Astrocyte (in vitro differentiated cells and primary cell): ENCODE measurements around the gene APOA5. TPM values are rescaled to one million over a fixed set of nuclear protein-coding genes. Genes with fewer than 3 reads are reported as not detected.
"Not testable (repeated sequence)": the region's sequence is repeated elsewhere in the genome, so short reads cannot be mapped to it uniquely, and the experiment has no call there.

Source experiments
- DNase-seq: peaks from one replicate; pipeline ENCODE4 v3.0.0-alpha.2; 2010; ENCODE audit warnings: low read depth
- FAIRE-seq: peaks from 2 replicates; lab custom pipeline; 2011; peaks lifted over from hg19 to GRCh38; lab: Jason Lieb, UNC
- H2AFZ ChIP-seq: 2 replicates; pipeline ENCODE4 v1.6.0; 2012; ENCODE audit warnings: low read depth, low read length, inconsistent platforms
- H3K27ac ChIP-seq: 2 replicates; pipeline ENCODE4 v1.5.1; 2011; ENCODE audit warnings: low read depth, low read length, inconsistent platforms
- H3K27me3 ChIP-seq: 2 replicates; pipeline ENCODE4 v1.6.0; 2011; ENCODE audit warnings: low read length, inconsistent platforms; ENCODE audit not compliant: insufficient read depth
- H3K36me3 ChIP-seq: 2 replicates; pipeline ENCODE4 v1.5.1; 2011; ENCODE audit warnings: low read length, inconsistent platforms; ENCODE audit not compliant: insufficient read depth
- H3K4me1 ChIP-seq: 2 replicates; pipeline ENCODE4 v1.5.1; 2011; ENCODE audit warnings: low read length, inconsistent platforms; ENCODE audit not compliant: insufficient read depth
- H3K4me2 ChIP-seq: 2 replicates; pipeline ENCODE4 v1.6.0; 2012; ENCODE audit warnings: low read length, inconsistent platforms
- H3K4me3 ChIP-seq: 2 replicates; pipeline ENCODE4 v1.5.1; 2011; ENCODE audit warnings: low read depth, mild to moderate bottlenecking, low read length, inconsistent platforms; ENCODE audit not compliant: insufficient read depth
- H3K79me2 ChIP-seq: 2 replicates; pipeline ENCODE4 v1.6.0; 2012; ENCODE audit warnings: mild to moderate bottlenecking, low read length, inconsistent platforms; ENCODE audit not compliant: insufficient read depth
- H3K9ac ChIP-seq: 2 replicates; pipeline ENCODE4 v1.6.0; 2012; ENCODE audit warnings: mild to moderate bottlenecking, low read length, inconsistent platforms
- H3K9me3 ChIP-seq: 2 replicates; pipeline ENCODE4 v1.5.1; 2012; ENCODE audit warnings: low read depth, mild to moderate bottlenecking, low read length, inconsistent platforms; ENCODE audit not compliant: insufficient read depth
- H4K20me1 ChIP-seq: 2 replicates; pipeline ENCODE4 v1.6.0; 2012; ENCODE audit warnings: low read length, inconsistent platforms; ENCODE audit not compliant: insufficient read depth
- H3K27ac Mint-ChIP-seq: one replicate; pipeline ENCODE4 v1.8.0; 2021; ENCODE audit warnings: mild to moderate bottlenecking, mixed read lengths; ENCODE audit not compliant: unreplicated experiment
- H3K27me3 Mint-ChIP-seq: one replicate; pipeline ENCODE4 v1.8.0; 2021; ENCODE audit warnings: low read depth, mixed read lengths; ENCODE audit not compliant: unreplicated experiment
- H3K36me3 Mint-ChIP-seq: one replicate; pipeline ENCODE4 v1.8.0; 2021; ENCODE audit warnings: low read depth, mixed read lengths; ENCODE audit not compliant: unreplicated experiment
- H3K4me1 Mint-ChIP-seq: one replicate; pipeline ENCODE4 v1.8.0; 2021; ENCODE audit warnings: low read depth, mixed read lengths; ENCODE audit not compliant: unreplicated experiment
- H3K4me3 Mint-ChIP-seq: one replicate; pipeline ENCODE4 v1.8.0; 2021; ENCODE audit warnings: mild to moderate bottlenecking, moderate library complexity, mixed read lengths; ENCODE audit not compliant: unreplicated experiment
- H3K9me3 Mint-ChIP-seq: one replicate; pipeline ENCODE4 v1.8.0; 2021; ENCODE audit warnings: mild to moderate bottlenecking, mixed read lengths; ENCODE audit not compliant: unreplicated experiment
- EZH2 ChIP-seq: IDR thresholded peaks from 2 replicates; pipeline ENCODE4 v1.6.1; 2012; ENCODE audit warnings: mild to moderate bottlenecking, low read length, inconsistent platforms; ENCODE audit not compliant: insufficient read depth
- total RNA-seq: library from RNA; stranded (reverse); gene quantifications from 2 replicates; pipeline ENCODE4 v1.2.1, GENCODE V29; 2021
- TF ChIP-seq, protein P1 (sequence below): IDR thresholded peaks from 2 replicates; pipeline ENCODE4 v1.5.1; 2011; ENCODE audit warnings: low read depth, mild to moderate bottlenecking, inconsistent platforms, low read length, moderate library complexity; ENCODE audit not compliant: insufficient read depth

Gene APOA5
- total RNA-seq, 1 donor from 2014 or later, result not detected

DNA sequence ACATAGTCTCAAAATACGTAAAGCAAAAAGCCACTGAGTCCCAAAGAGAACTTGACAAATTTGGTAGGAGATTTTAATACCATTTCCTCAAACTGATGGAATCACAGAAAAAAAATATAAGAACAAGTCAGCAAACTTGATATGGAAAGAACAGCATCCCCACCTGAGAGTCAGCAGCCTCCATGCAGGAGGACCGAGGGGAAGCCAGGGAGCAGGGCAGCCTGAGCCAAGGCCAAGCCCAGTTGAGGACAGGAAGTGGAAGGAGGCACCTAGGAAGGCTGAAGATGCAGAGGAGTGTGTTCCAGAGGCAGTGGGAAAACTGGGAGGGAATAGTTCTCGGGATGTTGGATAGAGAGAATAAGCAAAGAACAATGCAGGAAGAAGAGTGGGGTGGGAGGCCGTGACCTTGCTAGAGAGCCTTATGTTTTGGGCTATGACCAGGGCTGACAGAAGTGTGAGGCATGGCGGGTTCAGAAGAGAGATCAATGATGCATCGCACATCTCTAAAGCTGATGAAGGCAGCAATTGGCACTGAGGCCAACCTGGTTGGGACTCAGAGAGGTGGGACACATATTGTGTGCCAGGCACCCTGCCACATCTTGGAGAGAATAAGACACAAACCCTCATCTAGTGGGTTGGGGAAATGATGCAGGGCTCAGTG lies 16.1 kb upstream of the APOA5 start:
- Mint-ChIP-seq H3K27ac (no peak overlapping the region), H3K4me3 (no peak overlapping the region), H3K36me3 (no peaks in the 10 kb centered on the region), H3K27me3 (peaks cover 6% of the 10 kb centered on the region), H3K9me3 (no peaks in the 10 kb centered on the region), H3K4me1 (no peaks in the 10 kb centered on the region)
- Histone ChIP-seq H3K4me2 (no peak overlapping the region), H3K9me3 (no peaks in the 10 kb centered on the region), H4K20me1 (no peaks in the 10 kb centered on the region), H2AFZ (no peak overlapping the region), H3K9ac (no peak overlapping the region), H3K36me3 (no peaks in the 10 kb centered on the region), H3K27me3 (peaks cover 5% of the 10 kb centered on the region), H3K4me3 (no peak overlapping the region), H3K27ac (no peak overlapping the region), H3K4me1 (no peaks in the 10 kb centered on the region), H3K79me2 (no peaks in the 10 kb centered on the region)
- TF ChIP-seq, protein P1, sequence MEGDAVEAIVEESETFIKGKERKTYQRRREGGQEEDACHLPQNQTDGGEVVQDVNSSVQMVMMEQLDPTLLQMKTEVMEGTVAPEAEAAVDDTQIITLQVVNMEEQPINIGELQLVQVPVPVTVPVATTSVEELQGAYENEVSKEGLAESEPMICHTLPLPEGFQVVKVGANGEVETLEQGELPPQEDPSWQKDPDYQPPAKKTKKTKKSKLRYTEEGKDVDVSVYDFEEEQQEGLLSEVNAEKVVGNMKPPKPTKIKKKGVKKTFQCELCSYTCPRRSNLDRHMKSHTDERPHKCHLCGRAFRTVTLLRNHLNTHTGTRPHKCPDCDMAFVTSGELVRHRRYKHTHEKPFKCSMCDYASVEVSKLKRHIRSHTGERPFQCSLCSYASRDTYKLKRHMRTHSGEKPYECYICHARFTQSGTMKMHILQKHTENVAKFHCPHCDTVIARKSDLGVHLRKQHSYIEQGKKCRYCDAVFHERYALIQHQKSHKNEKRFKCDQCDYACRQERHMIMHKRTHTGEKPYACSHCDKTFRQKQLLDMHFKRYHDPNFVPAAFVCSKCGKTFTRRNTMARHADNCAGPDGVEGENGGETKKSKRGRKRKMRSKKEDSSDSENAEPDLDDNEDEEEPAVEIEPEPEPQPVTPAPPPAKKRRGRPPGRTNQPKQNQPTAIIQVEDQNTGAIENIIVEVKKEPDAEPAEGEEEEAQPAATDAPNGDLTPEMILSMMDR, result no peak
- no peak for TF ChIP-seq EZH2
- FAIRE-seq (no peak), DNase-seq (no peak)

DNA sequence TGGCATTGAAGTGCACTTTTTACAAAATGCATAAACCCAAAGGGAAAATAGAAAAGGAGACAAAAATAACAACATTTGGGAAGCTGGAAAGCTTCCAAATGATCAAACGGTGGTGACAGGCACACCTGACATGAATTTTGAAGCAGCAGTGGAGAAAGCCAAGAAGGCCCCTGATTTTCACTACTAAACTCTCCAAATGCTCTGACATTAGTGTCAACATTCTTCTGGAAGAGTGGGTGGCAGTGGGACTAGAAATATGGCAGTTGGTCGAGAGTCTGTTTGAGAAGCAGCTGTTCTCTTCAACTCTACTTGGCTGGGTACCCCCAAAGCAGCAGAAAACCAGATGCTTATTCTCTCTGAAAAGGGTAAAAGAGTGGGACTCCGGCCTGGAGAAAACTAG lies 12.3 kb upstream of the APOA5 start:
- no peaks in the 10 kb centered on the region for H3K9me3 ChIP-seq
- H3K36me3 ChIP-seq, result no peaks in the 10 kb centered on the region
- no peak overlapping the region for H3K27ac ChIP-seq
- no peak overlapping the region for H2AFZ ChIP-seq
- peaks cover 11% of the 10 kb centered on the region for H3K27me3 ChIP-seq
- no peaks in the 10 kb centered on the region for H3K36me3 Mint-ChIP-seq
- H3K4me2 ChIP-seq, result no peak overlapping the region
- no peak overlapping the region for H3K9ac ChIP-seq
- DNase-seq, result no peak
- H3K4me1 Mint-ChIP-seq, result no peaks in the 10 kb centered on the region
- H3K4me3 Mint-ChIP-seq, result no peak overlapping the region
- no peaks in the 10 kb centered on the region for H4K20me1 ChIP-seq
- no peak overlapping the region for H3K4me3 ChIP-seq
- no peaks in the 10 kb centered on the region for H3K4me1 ChIP-seq
- no peaks in the 10 kb centered on the region for H3K79me2 ChIP-seq
- H3K27ac Mint-ChIP-seq, result no peak overlapping the region
- H3K27me3 Mint-ChIP-seq, result peaks cover 6% of the 10 kb centered on the region
- no peaks in the 10 kb centered on the region for H3K9me3 Mint-ChIP-seq
- TF ChIP-seq, protein P1, result no peak
- no peak for TF ChIP-seq EZH2
- FAIRE-seq, result no peak

DNA sequence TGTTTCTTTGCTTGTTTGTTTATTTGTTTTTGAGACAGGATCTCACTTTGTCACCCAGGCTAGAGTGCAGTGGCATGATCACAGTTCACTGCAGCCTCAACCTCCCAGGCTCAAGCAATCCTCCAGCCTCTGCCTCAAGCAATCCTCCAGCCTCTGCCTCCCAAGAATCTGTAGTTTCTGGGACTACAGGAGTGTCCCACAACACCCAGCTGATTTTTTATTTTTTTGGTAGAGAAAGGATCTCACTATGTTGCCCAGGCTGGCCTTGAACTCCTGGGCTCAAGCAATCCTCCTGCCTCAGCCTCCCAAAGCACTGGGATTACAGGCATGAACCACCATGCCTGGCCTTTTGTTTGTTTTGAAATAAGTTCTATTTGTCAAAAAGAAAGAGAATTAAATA lies 10.0 kb upstream of the APOA5 start:
- not testable (repeated sequence) for H3K9me3 ChIP-seq, H3K9me3 Mint-ChIP-seq, H3K27ac Mint-ChIP-seq, H3K79me2 ChIP-seq, H3K4me3 ChIP-seq, FAIRE-seq, H2AFZ ChIP-seq, H3K4me2 ChIP-seq, H3K4me1 Mint-ChIP-seq, H3K27ac ChIP-seq, H3K9ac ChIP-seq, H3K36me3 Mint-ChIP-seq, H3K4me1 ChIP-seq, H3K36me3 ChIP-seq, H3K27me3 Mint-ChIP-seq, H4K20me1 ChIP-seq, DNase-seq, H3K4me3 Mint-ChIP-seq
- H3K27me3 ChIP-seq, result peaks cover 11% of the 10 kb centered on the region
